HEK293 (cell line): ENCODE data around the gene PGM1.

Source experiments
- CTCF ChIA-PET: fragments of 350-600 bp; formaldehyde crosslinking; extraction: SDS; loops from one replicate; lab custom pipeline; 2021; ENCODE audit warnings: antibody characterized with exemption; lab: Yijun Ruan, JAX
- POLR2A ChIA-PET: fragments of 300-600 bp; formaldehyde crosslinking; extraction: SDS; loops from one replicate; lab custom pipeline; 2020; ENCODE audit warnings: antibody characterized with exemption, inconsistent platforms; lab: Yijun Ruan, JAX
- H3K27ac ChIP-seq: fragments of 200-500 bp; sonication (Bioruptor generic); 2 replicates; pipeline ENCODE4 v1.5.1; 2014; ENCODE audit warnings: low read depth, low read length, control low read depth, inconsistent platforms; ENCODE audit errors: extremely low read depth
- H3K36me3 ChIP-seq, 2 experiments: fragments of 200-500 bp in 1 of 2; sonication (Bioruptor generic) in 1 of 2; 1 replicate in 1 of 2; 2 replicates in 1 of 2; pipeline ENCODE4 v1.5.1; 2014 to 2017; ENCODE audit warnings: inconsistent platforms in 2 of 2, low read length in 2 of 2; ENCODE audit not compliant: control insufficient read depth in 2 of 2, insufficient read depth in 1 of 2
- H3K4me1 ChIP-seq: fragments of 200-500 bp; sonication (Bioruptor generic); 2 replicates; pipeline ENCODE4 v1.5.1; 2014; ENCODE audit warnings: mild to moderate bottlenecking, low read length, inconsistent platforms; ENCODE audit not compliant: control insufficient read depth, insufficient read depth
- H3K4me3 ChIP-seq: 2 replicates; pipeline ENCODE4 v1.5.1; 2011; ENCODE audit warnings: low read depth, mild to moderate bottlenecking, control low read depth, low read length, moderate library complexity
- H3K9me3 ChIP-seq: fragments of 200-500 bp; sonication (Bioruptor generic); 2 replicates; pipeline ENCODE4 v1.5.1; 2014; ENCODE audit warnings: low read depth, low read length, inconsistent platforms; ENCODE audit not compliant: control insufficient read depth, insufficient read depth
- EGR2 ChIP-seq: fragments of 450-650 bp; formaldehyde crosslinking; IDR thresholded peaks from 2 replicates; pipeline ENCODE4 v1.5.1; 2016; ENCODE audit warnings: low read depth, missing biosample characterization, missing genetic modification characterization
- FEZF1 ChIP-seq: fragments of 450-650 bp; formaldehyde crosslinking; IDR thresholded peaks from 2 replicates; pipeline ENCODE4 v1.5.1; 2016; ENCODE audit warnings: missing biosample characterization, missing genetic modification characterization
- SALL2 ChIP-seq: fragments of 450-650 bp; formaldehyde crosslinking; IDR thresholded peaks from 2 replicates; pipeline ENCODE4 v1.5.0; 2017; ENCODE audit warnings: missing biosample characterization, mild to moderate bottlenecking, missing genetic modification characterization, borderline replicate concordance
- ZBTB1 ChIP-seq: fragments of 450-650 bp; formaldehyde crosslinking; IDR thresholded peaks from 2 replicates; pipeline ENCODE4 v1.5.1; 2016; ENCODE audit warnings: missing biosample characterization, missing genetic modification characterization
- ZBTB17 ChIP-seq: fragments of 450-650 bp; formaldehyde crosslinking; IDR thresholded peaks from 2 replicates; pipeline ENCODE4 v1.5.1; 2016; ENCODE audit warnings: missing biosample characterization, missing genetic modification characterization
- ZNF146 ChIP-seq: fragments of 450-650 bp; formaldehyde crosslinking; IDR thresholded peaks from 2 replicates; pipeline ENCODE4 v1.5.1; 2016; ENCODE audit warnings: missing biosample characterization, missing genetic modification characterization
- ZNF155 ChIP-seq: fragments of 450-650 bp; formaldehyde crosslinking; IDR thresholded peaks from 2 replicates; pipeline ENCODE4 v1.5.1; 2016; ENCODE audit warnings: missing biosample characterization, missing genetic modification characterization
- ZNF324 ChIP-seq: fragments of 450-650 bp; formaldehyde crosslinking; IDR thresholded peaks from 2 replicates; pipeline ENCODE4 v1.5.1; 2016; ENCODE audit warnings: missing biosample characterization, missing genetic modification characterization
- ZNF341 ChIP-seq: fragments of 450-650 bp; formaldehyde crosslinking; IDR thresholded peaks from 2 replicates; pipeline ENCODE4; 2016; ENCODE audit warnings: low read depth, missing biosample characterization, missing genetic modification characterization
- ZNF354C ChIP-seq: fragments of 450-650 bp; formaldehyde crosslinking; IDR thresholded peaks from 2 replicates; pipeline ENCODE4 v1.5.1; 2016; ENCODE audit warnings: missing biosample characterization, missing genetic modification characterization, low read depth, borderline replicate concordance
- ZNF510 ChIP-seq: fragments of 450-650 bp; formaldehyde crosslinking; IDR thresholded peaks from 2 replicates; pipeline ENCODE4 v1.5.1; 2018; ENCODE audit warnings: mild to moderate bottlenecking, missing genetic modification characterization, missing biosample characterization; ENCODE audit not compliant: insufficient replicate concordance
- ZNF514 ChIP-seq: fragments of 450-650 bp; formaldehyde crosslinking; IDR thresholded peaks from 2 replicates; pipeline ENCODE4 v1.5.1; 2016; ENCODE audit warnings: missing biosample characterization, missing genetic modification characterization
- ZNF560 ChIP-seq: fragments of 450-650 bp; formaldehyde crosslinking; IDR thresholded peaks from 2 replicates; pipeline ENCODE4 v1.5.1; 2017; ENCODE audit warnings: missing biosample characterization, missing genetic modification characterization, borderline replicate concordance
- ZNF624 ChIP-seq: fragments of 450-650 bp; formaldehyde crosslinking; IDR thresholded peaks from 2 replicates; pipeline ENCODE4 v1.5.1; 2017; ENCODE audit warnings: missing biosample characterization, missing genetic modification characterization
- ZNF707 ChIP-seq: fragments of 450-650 bp; formaldehyde crosslinking; IDR thresholded peaks from 2 replicates; pipeline ENCODE4 v1.5.1; 2016; ENCODE audit warnings: missing biosample characterization, missing genetic modification characterization
- ZNF747 ChIP-seq: fragments of 450-650 bp; formaldehyde crosslinking; IDR thresholded peaks from 2 replicates; pipeline ENCODE4 v1.5.1; 2016; ENCODE audit warnings: missing biosample characterization, missing genetic modification characterization
- ZNF791 ChIP-seq: fragments of 450-650 bp; formaldehyde crosslinking; IDR thresholded peaks from 2 replicates; pipeline ENCODE4 v1.5.1; 2016; ENCODE audit warnings: missing biosample characterization, missing genetic modification characterization
- ZNF830 ChIP-seq: fragments of 450-650 bp; IDR thresholded peaks from 2 replicates; pipeline ENCODE4 v1.5.0; 2018; ENCODE audit warnings: missing biosample characterization, missing genetic modification characterization, low read depth, mild to moderate bottlenecking, moderate library complexity
- TF ChIP-seq, protein P1 (sequence below): fragments of 450-650 bp; formaldehyde crosslinking; IDR thresholded peaks from 2 replicates; pipeline ENCODE4 v1.5.1; 2016; ENCODE audit warnings: missing biosample characterization, missing genetic modification characterization, borderline replicate concordance
- TF ChIP-seq, protein P2 (sequence below): fragments of 450-650 bp; formaldehyde crosslinking; IDR thresholded peaks from 2 replicates; pipeline ENCODE4 v1.5.1; 2016; ENCODE audit warnings: missing biosample characterization, missing genetic modification characterization
- TF ChIP-seq, protein P3 (sequence below): fragments of 450-650 bp; formaldehyde crosslinking; IDR thresholded peaks from 2 replicates; pipeline ENCODE4 v1.5.1; 2017; ENCODE audit warnings: missing biosample characterization, missing genetic modification characterization
- TF ChIP-seq, protein P4 (sequence below): fragments of 450-650 bp; formaldehyde crosslinking; IDR thresholded peaks from 2 replicates; pipeline ENCODE4 v1.5.1; 2016; ENCODE audit warnings: missing biosample characterization, missing genetic modification characterization
- TF ChIP-seq, protein P5 (sequence below): fragments of 450-650 bp; formaldehyde crosslinking; optimal IDR thresholded peaks from 2 replicates; pipeline ENCODE3; 2016; ENCODE audit warnings: missing biosample characterization, mild to moderate bottlenecking, missing genetic modification characterization
- TF ChIP-seq, protein P6 (sequence below): fragments of 450-650 bp; formaldehyde crosslinking; IDR thresholded peaks from 2 replicates; pipeline ENCODE4 v1.5.1; 2016; ENCODE audit warnings: missing biosample characterization, missing genetic modification characterization

The PGM1 gene

DNA sequence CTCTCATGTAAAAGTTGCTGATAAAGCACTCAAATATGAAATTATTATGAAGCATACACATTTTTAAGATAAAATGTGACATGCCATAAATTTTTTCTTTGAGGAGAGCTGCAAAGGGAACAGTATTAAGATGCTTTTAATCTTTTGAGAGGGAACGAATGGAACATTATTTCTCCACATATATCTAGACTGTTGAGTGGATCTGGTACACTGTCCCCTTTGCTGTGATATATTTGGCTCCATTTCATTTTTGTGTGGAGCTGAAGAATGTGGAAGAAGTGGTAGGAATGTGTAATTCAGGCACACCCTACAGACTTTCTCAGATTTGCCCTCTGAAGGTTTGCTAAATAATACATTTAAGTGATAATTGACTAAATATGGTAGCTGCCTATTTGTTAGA, 31.7 kb downstream of the PGM1 start (continued):
- TF ChIP-seq ZNF747 (tag by site-specific recombination), result no peak
- no peak for TF ChIP-seq ZBTB1 (tag by site-specific recombination)

DNA sequence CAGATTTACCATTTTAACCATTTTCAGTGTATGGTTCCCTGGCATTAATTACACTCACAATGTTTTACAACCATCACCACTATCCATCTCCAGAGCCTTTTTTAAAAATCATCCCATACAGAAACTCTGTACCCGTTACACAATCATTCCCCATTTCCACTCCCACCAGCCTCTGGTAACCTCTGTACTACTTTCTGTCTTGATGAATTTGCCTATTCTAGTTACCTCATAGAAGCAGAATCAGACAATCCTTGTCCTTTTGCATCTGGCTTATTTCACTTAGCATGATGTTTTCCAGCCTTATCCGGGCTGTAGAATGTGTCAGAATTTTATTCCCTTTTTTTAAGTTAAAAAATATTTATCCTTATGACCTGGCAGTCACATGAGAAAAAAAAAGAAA, 33.0 kb downstream of the PGM1 start:
- Histone ChIP-seq H3K27ac (no peak overlapping the region), H3K36me3 (peaks cover 0 to 18% of the 10 kb centered on the region in 2 experiments; a peak in 1 of 3 replicates), H3K4me1 (no peaks in the 10 kb centered on the region), H3K9me3 (no peaks in the 10 kb centered on the region), H3K4me3 (no peak overlapping the region)
- TF ChIP-seq ZNF560 (tag by site-specific recombination), result no peak
- no peak for TF ChIP-seq FEZF1 (tag by site-specific recombination)
- TF ChIP-seq ZNF324 (tag by site-specific recombination), result no peak
- TF ChIP-seq, protein P1, sequence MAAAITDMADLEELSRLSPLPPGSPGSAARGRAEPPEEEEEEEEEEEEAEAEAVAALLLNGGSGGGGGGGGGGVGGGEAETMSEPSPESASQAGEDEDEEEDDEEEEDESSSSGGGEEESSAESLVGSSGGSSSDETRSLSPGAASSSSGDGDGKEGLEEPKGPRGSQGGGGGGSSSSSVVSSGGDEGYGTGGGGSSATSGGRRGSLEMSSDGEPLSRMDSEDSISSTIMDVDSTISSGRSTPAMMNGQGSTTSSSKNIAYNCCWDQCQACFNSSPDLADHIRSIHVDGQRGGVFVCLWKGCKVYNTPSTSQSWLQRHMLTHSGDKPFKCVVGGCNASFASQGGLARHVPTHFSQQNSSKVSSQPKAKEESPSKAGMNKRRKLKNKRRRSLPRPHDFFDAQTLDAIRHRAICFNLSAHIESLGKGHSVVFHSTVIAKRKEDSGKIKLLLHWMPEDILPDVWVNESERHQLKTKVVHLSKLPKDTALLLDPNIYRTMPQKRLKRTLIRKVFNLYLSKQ, result no peak
- no peak for TF ChIP-seq ZNF624 (tag by site-specific recombination)
- TF ChIP-seq ZNF830 (tag by site-specific recombination), result no peak
- TF ChIP-seq, protein P2, sequence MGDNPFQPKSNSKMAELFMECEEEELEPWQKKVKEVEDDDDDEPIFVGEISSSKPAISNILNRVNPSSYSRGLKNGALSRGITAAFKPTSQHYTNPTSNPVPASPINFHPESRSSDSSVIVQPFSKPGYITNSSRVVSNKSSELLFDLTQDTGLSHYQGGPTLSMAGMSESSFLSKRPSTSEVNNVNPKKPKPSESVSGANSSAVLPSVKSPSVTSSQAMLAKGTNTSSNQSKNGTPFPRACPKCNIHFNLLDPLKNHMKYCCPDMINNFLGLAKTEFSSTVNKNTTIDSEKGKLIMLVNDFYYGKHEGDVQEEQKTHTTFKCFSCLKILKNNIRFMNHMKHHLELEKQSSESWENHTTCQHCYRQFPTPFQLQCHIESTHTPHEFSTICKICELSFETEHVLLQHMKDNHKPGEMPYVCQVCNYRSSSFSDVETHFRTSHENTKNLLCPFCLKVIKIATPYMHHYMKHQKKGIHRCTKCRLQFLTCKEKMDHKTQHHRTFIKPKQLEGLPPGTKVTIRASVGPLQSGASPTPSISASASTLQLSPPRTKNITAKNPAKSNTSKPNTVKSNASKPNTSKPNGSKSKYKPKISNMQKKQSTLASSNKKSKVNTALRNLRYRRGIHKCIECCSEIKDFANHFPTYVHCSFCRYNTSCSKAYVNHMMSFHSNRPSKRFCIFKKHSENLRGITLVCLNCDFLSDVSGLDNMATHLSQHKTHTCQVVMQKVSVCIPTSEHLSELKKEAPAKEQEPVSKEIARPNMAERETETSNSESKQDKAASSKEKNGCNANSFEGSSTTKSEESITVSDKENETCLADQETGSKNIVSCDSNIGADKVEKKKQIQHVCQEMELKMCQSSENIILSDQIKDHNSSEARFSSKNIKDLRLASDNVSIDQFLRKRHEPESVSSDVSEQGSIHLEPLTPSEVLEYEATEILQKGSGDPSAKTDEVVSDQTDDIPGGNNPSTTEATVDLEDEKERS (tag by site-specific recombination), result no peak
- POLR2A ChIA-PET, result no interaction called here
- CTCF ChIA-PET, result no interaction called here

DNA sequence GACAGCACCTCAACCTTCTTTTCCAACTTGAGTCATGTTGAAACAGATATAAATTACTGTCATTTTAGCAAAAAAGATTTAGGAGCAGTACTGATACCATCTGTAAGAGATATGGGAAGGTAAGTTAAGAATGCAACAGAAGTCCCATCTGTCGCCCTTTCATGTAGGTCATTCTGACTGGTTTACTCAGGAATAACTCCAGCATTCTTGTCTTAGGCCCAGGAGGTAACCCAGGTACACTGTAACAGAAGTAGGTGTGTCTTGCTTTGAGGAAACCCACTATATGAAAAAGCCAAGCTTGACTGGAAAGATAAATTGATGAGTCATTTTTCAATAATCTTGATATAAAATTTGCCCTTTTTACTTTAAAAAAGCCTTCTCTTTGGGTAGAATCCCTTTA, 35.4 kb downstream of the PGM1 start:
- Histone ChIP-seq H3K4me3 (no peak overlapping the region), H3K4me1 (no peaks in the 10 kb centered on the region), H3K9me3 (no peaks in the 10 kb centered on the region), H3K36me3 (peaks cover 0 to 35% of the 10 kb centered on the region in 2 experiments; a peak in 1 of 3 replicates), H3K27ac (no peak overlapping the region)
- ChIA-PET CTCF (interaction anchor here (1.6 kb wide), 1 partner anchor 46 kb away, joined by 3 read pairs; no protein-coding TSS in a partner anchor), POLR2A (no interaction called here)
- TF ChIP-seq, protein P3, sequence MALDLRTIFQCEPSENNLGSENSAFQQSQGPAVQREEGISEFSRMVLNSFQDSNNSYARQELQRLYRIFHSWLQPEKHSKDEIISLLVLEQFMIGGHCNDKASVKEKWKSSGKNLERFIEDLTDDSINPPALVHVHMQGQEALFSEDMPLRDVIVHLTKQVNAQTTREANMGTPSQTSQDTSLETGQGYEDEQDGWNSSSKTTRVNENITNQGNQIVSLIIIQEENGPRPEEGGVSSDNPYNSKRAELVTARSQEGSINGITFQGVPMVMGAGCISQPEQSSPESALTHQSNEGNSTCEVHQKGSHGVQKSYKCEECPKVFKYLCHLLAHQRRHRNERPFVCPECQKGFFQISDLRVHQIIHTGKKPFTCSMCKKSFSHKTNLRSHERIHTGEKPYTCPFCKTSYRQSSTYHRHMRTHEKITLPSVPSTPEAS (tag by site-specific recombination), result no peak
- no peak for TF ChIP-seq ZNF510
- no peak for TF ChIP-seq ZNF155
- TF ChIP-seq ZNF341 (tag by site-specific recombination), result no peak
- no peak for TF ChIP-seq SALL2 (tag by site-specific recombination)
- no peak for TF ChIP-seq ZNF146 (tag by site-specific recombination)
- no peak for TF ChIP-seq ZNF514 (tag by site-specific recombination)
- TF ChIP-seq ZNF354C, result no peak
- no peak for TF ChIP-seq EGR2 (tag by site-specific recombination)
- TF ChIP-seq, protein P4, sequence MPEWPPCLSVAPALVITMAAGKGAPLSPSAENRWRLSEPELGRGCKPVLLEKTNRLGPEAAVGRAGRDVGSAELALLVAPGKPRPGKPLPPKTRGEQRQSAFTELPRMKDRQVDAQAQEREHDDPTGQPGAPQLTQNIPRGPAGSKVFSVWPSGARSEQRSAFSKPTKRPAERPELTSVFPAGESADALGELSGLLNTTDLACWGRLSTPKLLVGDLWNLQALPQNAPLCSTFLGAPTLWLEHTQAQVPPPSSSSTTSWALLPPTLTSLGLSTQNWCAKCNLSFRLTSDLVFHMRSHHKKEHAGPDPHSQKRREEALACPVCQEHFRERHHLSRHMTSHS (tag by site-specific recombination), result no peak
- no peak for TF ChIP-seq ZBTB17 (tag by site-specific recombination)
- TF ChIP-seq, protein P5, sequence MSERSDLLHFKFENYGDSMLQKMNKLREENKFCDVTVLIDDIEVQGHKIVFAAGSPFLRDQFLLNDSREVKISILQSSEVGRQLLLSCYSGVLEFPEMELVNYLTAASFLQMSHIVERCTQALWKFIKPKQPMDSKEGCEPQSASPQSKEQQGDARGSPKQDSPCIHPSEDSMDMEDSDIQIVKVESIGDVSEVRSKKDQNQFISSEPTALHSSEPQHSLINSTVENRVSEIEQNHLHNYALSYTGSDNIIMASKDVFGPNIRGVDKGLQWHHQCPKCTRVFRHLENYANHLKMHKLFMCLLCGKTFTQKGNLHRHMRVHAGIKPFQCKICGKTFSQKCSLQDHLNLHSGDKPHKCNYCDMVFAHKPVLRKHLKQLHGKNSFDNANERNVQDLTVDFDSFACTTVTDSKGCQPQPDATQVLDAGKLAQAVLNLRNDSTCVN (tag by site-specific recombination), result no peak
- TF ChIP-seq, protein P6, sequence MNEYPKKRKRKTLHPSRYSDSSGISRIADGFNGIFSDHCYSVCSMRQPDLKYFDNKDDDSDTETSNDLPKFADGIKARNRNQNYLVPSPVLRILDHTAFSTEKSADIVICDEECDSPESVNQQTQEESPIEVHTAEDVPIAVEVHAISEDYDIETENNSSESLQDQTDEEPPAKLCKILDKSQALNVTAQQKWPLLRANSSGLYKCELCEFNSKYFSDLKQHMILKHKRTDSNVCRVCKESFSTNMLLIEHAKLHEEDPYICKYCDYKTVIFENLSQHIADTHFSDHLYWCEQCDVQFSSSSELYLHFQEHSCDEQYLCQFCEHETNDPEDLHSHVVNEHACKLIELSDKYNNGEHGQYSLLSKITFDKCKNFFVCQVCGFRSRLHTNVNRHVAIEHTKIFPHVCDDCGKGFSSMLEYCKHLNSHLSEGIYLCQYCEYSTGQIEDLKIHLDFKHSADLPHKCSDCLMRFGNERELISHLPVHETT (tag by site-specific recombination), result no peak
- TF ChIP-seq ZNF624 (tag by site-specific recombination), result no peak
- TF ChIP-seq ZNF791 (tag by site-specific recombination), result no peak
- TF ChIP-seq ZNF707, result no peak
